Lower leg skin (tissue), 4 donors: ENCODE results near the gene TRIM15. TPM values are rescaled to one million over a fixed set of nuclear protein-coding genes. Genes with fewer than 3 reads are reported as not detected.

Experiments used
- DNase-seq, 2 donors: peaks; one replicate each; pipeline ENCODE4 v3.0.0-alpha.2; 2019; ENCODE audit warnings: low spot score in 2 of 2
- H3K4me3 ChIP-seq: fragments of 200-600 bp; sonication (generic); 2 replicates; pipeline ENCODE4 v1.5.1; 2017; ENCODE audit warnings: mild to moderate bottlenecking, low read depth; ENCODE audit not compliant: poor library complexity, severe bottlenecking
- POLR2A ChIP-seq, 2 donors: fragments of 450-650 bp; IDR thresholded peaks; one replicate each; pipeline ENCODE4 v1.6.1; 2016 to 2017; ENCODE audit warnings: antibody characterized with exemption in 2 of 2, mild to moderate bottlenecking in 1 of 2, moderate library complexity in 1 of 2
- WGBS, 2 donors: methylation state at CpG; one replicate each; pipeline ENCODE4 v1.1.5; 2018; 5-methylcytosine and 5-hydroxymethylcytosine counted together
- intact Hi-C: fragments of 100-400 bp; cut with DNase I; formaldehyde crosslinking; loops from one replicate; pipeline ENCODE4 v1.15.0; 2023; ENCODE audit warnings: low total_unique reads
- total RNA-seq, 4 donors: library from RNA; depleted of rRNA; stranded (reverse); fragments of >200 nt; gene quantifications; one replicate each; pipeline ENCODE4 v1.1.0, GENCODE V29; 2016
- TF ChIP-seq, protein P1 (sequence below), 3 donors: fragments of 450-650 bp; IDR thresholded peaks; one replicate each; pipeline ENCODE4 v1.5.1; 2016; ENCODE audit warnings: antibody characterized with exemption in 3 of 3, mild to moderate bottlenecking in 3 of 3, moderate library complexity in 2 of 3

Gene TRIM15
- total RNA-seq, 4 donors from 2014 or later: 0.98 to 4.3 (median 1.1) TPM

DNA sequence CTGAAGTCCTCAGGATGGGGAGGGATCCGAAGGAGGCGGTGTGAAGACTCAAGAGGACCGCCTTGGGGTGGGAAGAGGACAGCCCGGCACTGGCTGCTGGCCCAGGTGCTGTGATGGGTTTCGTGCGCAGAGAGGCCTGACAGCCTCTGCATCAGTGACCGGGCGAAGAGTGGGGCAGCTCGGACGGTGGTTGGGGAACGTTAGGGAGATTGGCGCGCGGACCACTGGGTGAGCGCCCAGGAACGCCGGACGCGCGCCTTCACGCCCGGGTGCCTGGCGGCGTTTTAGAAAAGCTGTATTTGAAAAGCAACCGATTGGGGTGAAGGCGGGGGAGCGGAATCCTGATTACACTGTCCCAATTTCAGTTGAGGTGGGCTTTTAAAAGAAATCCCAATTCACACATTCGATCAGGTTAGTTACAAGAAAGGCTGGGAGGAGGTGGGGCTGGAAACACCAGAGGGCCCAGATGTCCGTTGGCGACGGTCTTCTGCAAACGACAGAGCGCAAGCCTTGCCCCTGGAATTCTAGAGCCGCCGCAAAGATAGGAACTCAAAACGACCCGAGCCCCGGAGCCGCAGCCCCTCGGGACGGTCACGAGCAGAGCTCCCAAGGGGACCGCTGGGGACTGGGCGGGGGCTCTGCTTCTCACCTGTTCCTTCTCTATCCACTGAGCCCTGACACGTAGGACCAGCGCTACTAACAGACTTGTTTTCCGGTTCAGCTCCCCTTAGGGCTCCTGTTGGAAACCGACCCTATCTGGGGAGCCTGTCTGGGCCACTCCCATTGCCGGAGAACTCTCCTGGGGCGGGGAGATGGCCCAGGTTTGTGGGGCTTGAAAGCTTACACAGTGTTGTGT lies 35.9 kb upstream of the TRIM15 start:
- no peak for DNase-seq
- WGBS, 2 donors: 7 to 13% methylated on average over 49 to 50 of the region's 50 CpGs
- no peak for TF ChIP-seq POLR2A (IDR thresholded peaks at IDR 0.05)
- TF ChIP-seq, protein P1, sequence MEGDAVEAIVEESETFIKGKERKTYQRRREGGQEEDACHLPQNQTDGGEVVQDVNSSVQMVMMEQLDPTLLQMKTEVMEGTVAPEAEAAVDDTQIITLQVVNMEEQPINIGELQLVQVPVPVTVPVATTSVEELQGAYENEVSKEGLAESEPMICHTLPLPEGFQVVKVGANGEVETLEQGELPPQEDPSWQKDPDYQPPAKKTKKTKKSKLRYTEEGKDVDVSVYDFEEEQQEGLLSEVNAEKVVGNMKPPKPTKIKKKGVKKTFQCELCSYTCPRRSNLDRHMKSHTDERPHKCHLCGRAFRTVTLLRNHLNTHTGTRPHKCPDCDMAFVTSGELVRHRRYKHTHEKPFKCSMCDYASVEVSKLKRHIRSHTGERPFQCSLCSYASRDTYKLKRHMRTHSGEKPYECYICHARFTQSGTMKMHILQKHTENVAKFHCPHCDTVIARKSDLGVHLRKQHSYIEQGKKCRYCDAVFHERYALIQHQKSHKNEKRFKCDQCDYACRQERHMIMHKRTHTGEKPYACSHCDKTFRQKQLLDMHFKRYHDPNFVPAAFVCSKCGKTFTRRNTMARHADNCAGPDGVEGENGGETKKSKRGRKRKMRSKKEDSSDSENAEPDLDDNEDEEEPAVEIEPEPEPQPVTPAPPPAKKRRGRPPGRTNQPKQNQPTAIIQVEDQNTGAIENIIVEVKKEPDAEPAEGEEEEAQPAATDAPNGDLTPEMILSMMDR (IDR thresholded peaks at IDR 0.05): no peak
- no peak overlapping the region for H3K4me3 ChIP-seq
- intact Hi-C loops: no loop called here

DNA sequence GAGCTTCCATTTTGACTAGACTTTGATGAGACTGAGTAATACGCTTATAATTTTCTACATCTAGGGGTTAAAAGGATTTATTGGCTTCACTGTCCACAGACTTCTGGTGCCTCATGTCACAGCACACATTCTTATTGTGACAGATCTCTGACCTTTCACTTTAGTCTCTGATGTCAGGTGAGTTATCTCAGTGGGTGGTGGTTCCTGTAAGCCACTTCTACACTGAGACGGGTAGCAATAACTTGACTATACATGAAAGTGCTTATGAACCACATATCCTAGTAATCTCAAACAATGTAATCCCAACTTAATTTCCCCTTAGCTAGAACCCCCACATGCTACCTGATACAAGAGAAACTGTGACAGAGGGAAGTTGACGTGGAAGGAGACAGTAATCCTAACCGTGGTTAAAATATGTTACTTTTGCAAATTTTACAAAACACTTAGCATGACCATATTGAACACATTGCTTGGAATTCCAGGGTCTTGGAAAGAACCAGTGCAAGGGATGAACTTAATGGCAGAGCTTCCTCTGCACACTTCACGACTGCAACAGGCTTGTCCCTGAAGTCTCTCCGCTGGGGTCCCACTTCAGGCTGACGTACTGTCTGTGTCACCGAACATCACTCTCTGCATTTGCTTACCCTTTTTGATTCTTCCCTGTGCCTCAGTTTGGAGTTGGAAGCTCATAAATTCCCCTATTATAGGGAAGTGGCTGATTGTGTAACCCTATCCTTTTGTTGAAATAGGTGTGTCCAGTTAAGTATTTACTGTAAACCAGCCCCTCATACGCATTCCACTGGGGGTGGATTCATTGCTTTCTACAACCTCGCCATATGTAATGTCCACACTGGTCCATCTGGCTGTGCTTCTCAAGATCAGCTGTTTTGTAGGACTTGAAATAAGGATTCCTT lies 33.8 kb upstream of the TRIM15 start:
- no peak overlapping the region for H3K4me3 ChIP-seq
- no peak for DNase-seq
- intact Hi-C loops: no loop called here
- no peak for TF ChIP-seq POLR2A (IDR thresholded peaks at IDR 0.05)
- TF ChIP-seq, protein P1 (IDR thresholded peaks at IDR 0.05): no peak
- WGBS, 2 donors: 63 to 73% methylated on average over 10 of the region's 10 CpGs

DNA sequence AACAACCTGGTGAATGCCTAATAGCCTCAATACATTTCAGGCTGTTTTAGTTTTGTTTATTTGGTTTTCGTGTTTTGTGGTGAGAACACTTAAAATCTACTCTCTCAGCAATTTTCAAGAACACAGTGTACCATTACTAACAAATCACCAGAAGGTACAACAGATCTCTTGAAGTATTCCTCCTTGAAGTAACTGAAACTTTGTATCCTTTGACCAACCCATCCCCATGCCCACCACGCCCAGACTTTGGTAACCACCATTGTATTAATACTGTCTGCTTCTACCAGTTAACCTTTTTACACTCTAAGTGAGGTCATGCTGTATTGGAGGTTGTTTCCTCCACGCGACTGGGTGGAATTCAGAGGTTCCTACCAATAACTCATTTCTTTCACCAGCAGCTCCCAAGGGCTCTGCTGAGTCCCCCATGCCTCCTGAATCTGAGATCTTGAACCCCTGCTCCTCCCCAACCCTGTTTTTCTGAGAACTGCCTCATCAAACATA lies 33.1 kb upstream of the TRIM15 start:
- TF ChIP-seq, protein P1 (IDR thresholded peaks at IDR 0.05): no peak
- TF ChIP-seq POLR2A (IDR thresholded peaks at IDR 0.05): no peak
- 70 to 75% methylated on average over 4 of the region's 4 CpGs for WGBS, 2 donors
- H3K4me3 ChIP-seq: no peak overlapping the region
- DNase-seq: no peak
- intact Hi-C loops: no loop called here

DNA sequence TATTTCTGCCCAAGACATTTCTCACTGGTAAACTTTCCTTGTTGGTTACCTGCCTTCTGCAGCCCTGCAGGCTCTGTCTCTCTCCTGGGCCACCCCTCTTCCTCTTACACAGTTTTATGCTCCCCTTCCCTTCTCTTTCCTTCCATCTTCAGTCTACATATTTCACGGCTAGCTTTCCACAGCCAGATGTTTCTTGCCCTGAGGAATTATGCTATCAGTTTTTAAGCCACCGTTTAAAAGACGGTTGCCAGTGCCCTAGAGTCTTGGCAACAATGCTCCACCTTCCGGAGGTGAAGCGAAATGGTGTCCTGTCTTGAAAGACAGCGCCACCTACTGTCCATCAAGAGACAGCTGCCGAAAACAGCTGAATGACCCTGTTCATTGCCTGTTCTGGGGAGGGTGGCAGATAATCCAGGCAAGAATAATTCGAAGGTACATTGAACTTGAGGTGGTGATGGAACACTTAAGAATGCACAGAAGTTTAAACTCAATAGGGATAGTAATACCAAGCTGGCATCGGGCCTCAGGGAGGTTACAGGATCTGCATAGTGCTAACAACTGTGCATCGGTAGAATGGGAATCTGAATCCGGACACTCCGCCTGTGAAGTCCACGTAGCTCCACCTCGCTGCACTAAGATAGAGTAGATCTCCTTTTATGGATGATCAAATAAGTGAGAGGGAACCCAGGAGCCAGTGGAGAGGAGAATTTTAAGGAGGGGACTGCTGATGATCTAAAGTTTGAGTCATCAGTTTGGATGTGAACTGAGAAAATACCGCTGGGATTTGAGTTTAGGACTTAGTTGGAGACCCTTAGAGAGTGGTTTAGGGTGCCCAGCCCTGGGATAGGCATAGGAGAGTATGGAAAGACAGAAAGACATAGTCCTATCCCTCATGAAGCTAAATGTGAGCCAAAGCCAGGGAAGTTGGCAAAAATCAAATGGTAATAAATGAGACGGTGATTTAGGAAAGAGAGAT lies 32.2 kb upstream of the TRIM15 start:
- H3K4me3 ChIP-seq: no peak overlapping the region
- 23 to 28% methylated on average over 16 of the region's 16 CpGs for WGBS, 2 donors
- peak in 1 of 2 donors; percentile 56 for DNase-seq
- TF ChIP-seq POLR2A (IDR thresholded peaks at IDR 0.05): no peak
- TF ChIP-seq, protein P1 (IDR thresholded peaks at IDR 0.05): peak in 1 of 3 donors; percentile 96
- intact Hi-C loops: no loop called here

DNA sequence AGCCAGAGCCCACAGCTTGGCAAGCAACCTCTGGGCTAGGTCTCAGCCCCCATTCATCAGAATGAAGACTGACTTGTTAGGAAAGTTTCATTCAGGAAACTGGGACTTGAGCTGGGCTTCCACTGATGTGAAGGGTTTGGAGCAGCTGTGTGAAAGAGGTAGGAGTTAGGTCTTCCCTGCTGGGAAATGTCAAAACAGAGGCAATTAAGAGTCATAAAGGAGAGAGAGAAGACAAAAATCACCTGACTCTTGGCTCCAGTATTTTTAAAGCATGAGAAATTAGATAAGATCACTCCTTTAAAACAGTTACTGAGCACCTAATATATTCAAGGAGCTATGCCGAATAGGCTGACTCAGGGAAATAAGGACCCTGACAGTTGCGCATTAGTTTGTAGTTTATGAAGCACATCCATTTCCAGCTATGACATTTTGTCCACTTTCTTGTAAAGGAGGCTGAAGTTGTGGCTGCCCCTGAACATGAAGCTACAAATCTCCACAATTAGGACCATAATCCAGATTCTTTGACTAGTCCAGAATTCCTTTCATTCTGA lies 31.3 kb upstream of the TRIM15 start:
- no peak for DNase-seq
- TF ChIP-seq, protein P1 (IDR thresholded peaks at IDR 0.05): no peak
- TF ChIP-seq POLR2A (IDR thresholded peaks at IDR 0.05): no peak
- no peak overlapping the region for H3K4me3 ChIP-seq
- intact Hi-C loops: no loop called here
- 68 to 76% methylated on average over 2 of the region's 2 CpGs for WGBS, 2 donors
